Measurements from ENCODE around the gene MTMR2.

MTMR2 gene

DNA sequence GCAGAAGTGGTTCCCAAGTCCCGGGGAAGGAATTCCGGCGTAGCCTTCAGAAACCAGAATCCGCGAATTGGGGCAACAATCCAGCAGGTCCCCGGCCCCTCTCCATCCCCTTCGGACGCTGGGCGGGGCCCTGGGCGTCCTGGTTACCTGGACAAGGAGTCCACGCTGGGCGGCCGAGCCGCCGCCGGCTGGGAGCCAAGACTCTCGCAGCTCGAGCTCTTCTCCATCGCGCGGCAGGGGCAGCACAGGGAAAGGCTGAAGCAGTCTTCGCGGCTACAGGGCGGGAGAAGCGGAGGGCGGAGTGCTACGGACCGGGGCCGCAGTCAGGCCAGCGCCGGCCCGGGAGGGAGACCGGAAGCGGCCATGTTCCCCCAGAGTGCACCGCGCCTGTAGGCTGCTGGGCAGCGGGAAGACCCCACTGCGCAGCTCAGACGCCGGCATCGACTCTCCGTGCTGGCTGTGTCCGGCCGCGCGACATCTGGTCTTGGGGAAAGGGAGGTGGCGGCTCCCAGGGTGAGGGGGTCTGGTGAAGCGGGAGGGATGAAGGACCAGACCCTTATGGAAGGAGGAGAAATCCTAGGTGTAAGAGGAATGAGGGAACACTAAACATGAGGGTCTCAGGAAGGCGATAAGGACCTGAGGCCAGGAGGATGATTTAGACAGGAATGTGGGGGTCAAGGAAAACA is at the start of gene MTMR2:
MTMR2 (minus strand) TSS at position 380 of the 686 bp plus-strand sequence; CDS start at position 227, 153 bp downstream.
- no peak for DNase-seq (ENCODE audit: low read depth, low spot score)

- DNase-seq (ENCODE audit: low read depth, low spot score), result no peak
Measured at GRCh38 chr11:95972060-95972459, 48.2 kb upstream of the MTMR2 start.

DNA sequence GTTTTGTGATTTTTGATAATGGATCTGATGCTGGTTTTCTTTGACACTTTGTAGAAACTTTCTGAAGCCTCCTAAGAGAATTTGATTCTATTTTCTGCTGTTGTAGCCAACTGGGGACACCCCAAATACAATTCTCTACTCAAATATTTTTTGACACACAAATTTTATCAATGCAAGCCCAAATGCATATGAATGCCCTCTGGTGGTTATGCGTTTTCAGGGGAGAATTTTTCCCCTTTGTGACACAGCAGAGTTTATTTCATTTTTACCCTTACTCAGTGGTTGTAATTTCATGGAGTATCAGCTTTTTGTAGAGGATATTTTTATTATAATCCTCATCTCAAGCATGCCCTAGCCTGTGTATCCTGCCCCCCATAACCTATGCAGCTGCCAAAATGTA is 44.7 kb upstream of the MTMR2 start:
- DNase-seq (ENCODE audit: low read depth, low spot score), result no peak

DNA sequence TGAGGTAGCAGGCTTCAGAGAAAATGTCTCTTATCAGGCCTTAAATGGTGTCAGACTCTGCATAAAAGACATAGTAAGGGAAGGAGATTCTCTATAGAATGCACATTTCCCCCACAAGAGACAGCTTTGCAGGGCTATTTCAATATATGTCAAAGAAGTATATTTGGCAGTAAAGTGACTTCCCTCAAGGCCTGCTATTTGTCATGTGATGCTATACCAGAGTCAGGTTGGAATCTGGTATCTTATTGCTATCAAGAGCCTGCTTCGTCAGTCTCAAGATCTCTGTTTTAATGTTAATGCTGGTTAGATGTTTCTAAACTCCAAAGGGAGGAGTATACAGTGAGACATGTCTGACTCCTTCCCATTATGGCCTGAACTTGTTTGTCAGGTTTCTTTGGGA is 40.4 kb upstream of the MTMR2 start:
- DNase-seq (ENCODE audit: low read depth, low spot score), result no peak

DNA sequence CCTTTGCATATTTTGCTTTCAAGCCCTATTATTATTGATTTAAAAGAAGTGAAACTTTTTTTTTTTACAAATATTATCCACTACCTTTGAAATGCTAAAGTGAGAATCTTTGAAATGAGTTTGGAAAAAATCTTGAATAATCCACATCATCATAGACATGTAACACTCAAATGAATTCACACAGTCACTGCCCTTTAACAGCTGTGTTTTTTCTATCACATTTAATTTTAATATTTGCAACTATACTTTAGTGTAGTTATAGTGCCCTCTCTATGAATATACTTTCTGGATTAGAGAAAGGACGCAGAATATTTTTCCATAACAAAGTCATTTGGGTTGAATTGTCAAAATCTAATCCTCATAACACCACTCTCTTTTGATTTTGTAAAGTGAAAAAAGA is 37.9 kb upstream of the MTMR2 start:
- DNase-seq (ENCODE audit: low read depth, low spot score), result no peak

- DNase-seq (ENCODE audit: low read depth, low spot score), result no peak
Measured at GRCh38 chr11:95950905-95951304, 27.0 kb upstream of the MTMR2 start.

DNA sequence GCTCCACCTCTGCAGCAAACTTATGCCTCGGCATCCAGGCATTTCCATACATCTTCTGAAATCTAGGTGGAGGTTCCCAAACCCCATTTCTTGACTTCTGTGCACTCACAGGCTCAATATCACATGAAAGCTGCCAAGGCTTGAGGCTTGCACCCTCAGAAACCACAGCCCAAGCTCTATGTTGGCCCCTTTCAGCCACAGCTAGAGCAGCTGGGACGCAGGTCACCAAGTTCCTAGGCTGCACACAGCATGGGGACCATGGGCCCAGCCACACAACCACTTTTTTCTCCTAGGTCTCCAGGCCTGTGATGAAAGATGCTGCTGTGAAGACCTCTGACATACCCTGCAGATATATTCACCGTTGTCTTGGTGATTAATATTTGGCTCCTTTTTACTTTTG is 24.7 kb upstream of the MTMR2 start:
- DNase-seq (ENCODE audit: low read depth, low spot score), result no peak

DNA sequence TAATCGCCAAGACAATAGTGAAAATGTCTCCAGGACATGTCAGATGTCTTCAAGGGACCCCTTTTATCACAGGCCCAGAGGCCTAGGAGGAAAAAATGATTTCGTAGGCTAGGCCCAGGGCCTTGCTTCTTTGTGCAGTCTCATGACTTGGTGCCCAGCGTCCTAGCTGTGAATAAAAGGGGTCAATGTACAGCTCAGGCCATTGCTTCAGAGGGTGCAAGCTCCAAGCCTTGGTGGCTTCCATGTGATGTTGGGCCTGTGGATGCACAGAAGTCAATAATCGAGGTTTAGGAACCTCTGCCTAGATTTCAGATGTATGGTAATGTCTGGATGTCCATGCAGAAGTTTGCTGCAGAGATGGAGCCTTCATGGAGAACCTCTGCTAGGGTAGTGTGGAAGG is 20.7 kb upstream of the MTMR2 start:
- no peak for DNase-seq (ENCODE audit: low read depth, low spot score)

DNA sequence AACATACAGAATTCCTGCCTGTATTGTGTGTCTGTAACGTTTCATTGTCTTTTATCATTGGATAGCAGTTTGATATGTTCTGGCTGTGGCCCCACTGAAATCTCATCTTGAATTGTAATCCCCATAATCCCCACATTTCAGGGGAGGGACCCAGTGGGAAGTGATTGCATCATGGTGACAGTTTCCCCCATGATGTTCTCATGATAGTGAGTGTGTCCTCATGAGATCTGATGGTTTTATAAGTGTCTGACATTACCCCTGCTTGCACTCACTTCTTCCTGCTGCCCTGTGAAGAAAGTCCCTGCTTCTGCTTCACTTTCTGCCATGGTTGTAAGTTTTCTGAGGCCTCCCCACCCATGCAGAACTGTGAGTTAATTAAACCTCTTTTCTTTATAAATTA is 19.6 kb upstream of the MTMR2 start:
- DNase-seq (ENCODE audit: low read depth, low spot score), result no peak

DNA sequence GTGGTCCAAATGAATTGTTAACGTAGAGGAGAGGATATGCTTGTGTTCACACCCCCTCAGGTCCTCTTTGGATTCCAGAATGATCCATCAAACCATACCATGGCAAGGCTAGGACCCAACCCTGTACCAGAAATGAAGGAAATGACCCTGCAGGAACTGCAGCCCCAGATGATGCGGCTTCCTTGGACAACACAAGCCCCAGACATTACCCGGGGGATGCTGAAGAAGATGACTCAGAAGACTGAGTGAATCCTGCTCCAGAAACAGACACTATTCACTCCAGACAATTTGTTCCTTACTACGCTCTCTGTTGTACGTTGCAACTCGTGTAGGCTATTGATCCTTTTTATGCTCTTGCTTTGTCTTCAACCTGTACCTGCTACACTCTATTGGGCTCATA is 15.2 kb upstream of the MTMR2 start:
- no peak for DNase-seq (ENCODE audit: low read depth, low spot score)

DNA sequence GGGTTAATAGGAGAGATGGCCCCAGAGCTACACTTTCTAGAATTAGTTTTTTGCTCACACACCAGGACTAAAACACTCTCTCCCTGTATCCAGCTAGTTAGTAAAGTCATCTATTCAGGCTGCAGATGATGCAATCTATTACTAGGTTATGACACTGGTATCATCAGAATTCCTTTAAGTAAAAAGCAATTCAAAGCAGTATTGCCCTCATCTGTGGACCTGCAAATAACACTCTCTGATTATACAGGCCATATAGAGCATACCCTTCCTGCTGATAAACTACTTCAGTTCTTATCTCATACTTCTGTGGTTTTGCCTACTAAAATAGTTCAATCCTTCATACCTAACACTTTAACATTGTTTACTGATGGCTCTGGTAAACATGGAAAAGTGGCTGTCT is 13.5 kb upstream of the MTMR2 start:
- no peak for DNase-seq (ENCODE audit: low read depth, low spot score)

- no peak for DNase-seq (ENCODE audit: low read depth, low spot score)
Measured at GRCh38 chr11:95933594-95933993, 9.7 kb upstream of the MTMR2 start.

DNA sequence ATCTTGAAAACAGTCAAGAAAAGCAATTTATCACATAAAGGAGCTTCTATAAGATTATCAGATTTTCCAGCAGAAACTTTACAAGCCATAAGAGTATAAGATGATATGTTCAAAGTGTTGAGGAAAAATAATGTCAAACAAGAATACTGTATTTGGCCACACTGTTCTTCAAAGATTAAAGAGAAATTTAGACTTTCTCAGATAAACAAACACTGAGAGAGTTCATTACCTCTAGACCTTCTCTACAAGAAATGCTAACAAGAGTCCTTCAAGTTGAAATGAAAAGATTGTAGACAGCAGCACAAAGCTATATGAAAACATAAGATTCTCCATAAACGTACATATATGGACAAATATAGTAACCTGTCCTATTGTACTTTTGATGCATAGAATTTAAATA is 8.0 kb upstream of the MTMR2 start:
- no peak for DNase-seq (ENCODE audit: low read depth, low spot score)

DNA sequence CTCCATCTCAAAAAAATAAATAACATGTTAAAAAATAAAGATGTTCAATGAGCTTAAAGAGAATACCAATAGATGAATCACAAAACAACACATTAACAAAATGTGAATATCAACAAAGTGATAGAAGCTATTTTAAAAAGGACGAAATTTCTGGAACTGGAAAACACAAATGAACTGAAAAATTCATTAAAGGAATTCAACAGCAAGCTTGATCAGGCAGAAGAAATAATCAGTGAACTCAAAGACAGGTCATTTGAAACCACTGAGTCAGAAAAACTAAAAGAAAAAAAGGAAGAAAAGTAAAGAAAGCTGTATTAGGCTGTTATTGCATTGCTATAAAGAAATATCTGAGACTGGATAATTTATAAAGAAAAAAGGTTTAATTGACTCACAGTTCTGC is 7.0 kb upstream of the MTMR2 start:
- DNase-seq (ENCODE audit: low read depth, low spot score), result no peak

DNA sequence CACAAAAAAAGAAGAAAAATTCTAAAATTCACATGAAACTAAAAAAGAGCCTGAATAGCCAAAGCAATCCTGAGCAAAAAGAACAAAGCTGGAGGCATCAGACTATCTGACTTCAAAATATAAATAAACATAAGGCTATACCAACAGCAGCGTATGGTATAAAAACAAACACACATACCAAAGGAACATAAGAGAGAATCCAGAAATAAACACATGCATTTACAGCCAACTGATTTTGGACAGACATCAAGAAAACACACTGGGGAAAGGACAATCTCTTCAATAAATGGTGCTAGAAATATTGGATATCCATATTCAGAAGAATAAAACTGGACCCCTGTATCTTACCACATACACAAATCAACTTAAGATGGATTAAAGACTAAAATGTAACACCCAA is 2.8 kb upstream of the MTMR2 start:
- no peak for DNase-seq (ENCODE audit: low read depth, low spot score)

GRCh38 chr11:95925011-95925410 is 1.1 kb upstream of the MTMR2 start:
- no peak for DNase-seq (ENCODE audit: low read depth, low spot score)

DNA sequence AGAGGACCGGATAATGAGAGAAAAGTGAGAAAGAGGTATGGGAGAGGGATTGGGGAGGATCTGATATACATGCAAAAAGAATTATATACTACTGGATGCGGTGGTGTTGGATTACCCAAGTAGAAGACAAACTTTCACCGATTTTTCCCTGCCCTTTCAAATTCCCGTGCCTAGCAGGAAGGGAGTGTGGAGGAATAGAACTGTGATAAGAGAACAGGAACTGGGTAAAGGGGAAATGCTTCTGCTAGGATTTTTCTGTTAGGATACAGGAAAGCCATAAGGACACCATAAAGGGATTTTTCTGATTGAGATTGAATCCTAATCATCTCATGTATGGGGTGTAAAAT is 480 bp upstream of the MTMR2 start:
- no peak for DNase-seq (ENCODE audit: low read depth, low spot score)

DNA sequence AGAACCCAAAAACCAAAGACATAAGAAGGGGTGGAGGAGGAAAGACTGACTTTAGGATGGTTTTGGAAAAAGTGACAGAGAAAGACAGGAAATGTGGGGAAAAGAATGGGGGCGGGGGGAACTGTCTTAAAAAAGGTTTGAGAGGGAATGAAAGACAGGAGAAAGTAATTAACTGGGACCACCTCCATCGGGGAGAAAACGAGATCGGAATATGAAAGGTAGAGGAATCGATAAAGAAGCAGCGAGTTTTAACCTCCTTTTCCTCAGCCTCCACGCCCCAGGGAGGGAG is 524 bp downstream of the MTMR2 start:
- no peak for DNase-seq (ENCODE audit: low read depth, low spot score)

DNA sequence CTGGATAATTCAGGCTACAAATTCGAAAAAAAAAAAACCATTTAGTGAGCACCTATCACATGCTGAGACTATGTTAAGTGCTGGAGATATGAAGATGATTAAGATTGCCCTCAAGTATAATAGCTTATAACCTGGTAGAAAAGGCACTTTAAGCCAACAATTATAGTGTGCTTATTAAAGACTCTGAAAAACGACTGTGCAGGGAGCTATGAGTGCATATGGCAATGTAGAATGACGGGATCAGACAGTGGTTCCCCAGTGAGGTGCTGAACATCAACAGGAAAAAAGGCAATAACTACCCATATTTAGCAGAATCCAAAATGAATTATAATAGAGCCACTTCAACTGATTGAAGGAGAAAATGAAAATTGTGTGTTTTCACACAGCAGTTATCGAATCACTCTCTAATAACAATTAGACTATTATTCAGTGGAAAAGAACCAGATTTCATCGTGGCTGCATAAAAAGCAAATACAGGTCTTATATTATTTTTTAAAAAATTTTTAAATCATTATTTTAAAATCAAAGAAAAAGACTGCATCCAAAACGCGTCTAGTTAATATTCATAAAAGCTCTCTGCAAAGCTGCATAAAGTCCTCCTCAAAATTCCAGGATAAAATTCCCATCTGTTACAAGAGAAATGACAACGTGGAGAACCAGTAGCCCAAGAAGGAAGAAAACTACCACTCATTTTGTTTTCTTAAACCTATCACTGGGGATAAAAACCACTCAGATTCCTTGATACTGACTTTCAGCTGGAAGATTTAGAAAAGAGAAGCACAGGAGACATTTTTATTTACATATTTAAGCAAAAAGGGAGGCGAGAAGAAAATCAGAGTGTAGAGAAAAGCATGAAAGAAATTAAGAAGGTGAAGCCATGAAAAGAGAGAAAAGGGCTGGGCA is 1.1 kb downstream of the MTMR2 start:
- no peak for DNase-seq (ENCODE audit: low read depth, low spot score)

DNA sequence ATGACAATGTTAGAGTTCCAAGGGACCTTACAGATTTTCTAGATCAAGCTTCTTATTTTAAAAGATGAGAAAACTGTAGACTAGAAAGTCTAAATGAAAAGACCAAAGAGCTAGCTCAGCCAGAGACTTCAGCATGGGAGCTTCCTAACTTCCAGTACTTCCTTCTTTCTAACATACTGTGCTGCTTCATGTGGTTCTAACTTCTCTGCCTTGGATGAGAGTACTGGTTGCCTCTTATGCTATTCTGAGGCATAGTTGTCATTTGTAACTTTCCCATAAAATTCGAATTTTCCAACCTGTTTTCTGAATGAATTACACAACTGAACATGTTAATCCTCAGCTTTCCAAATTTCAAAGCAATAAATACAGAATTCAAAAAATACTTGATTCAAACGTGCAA is 1.8 kb downstream of the MTMR2 start:
- DNase-seq (ENCODE audit: low read depth, low spot score), result no peak

GRCh38 chr11:95920460-95921105 is 3.3 kb downstream of the MTMR2 start:
- DNase-seq (ENCODE audit: low read depth, low spot score), result no peak

DNA sequence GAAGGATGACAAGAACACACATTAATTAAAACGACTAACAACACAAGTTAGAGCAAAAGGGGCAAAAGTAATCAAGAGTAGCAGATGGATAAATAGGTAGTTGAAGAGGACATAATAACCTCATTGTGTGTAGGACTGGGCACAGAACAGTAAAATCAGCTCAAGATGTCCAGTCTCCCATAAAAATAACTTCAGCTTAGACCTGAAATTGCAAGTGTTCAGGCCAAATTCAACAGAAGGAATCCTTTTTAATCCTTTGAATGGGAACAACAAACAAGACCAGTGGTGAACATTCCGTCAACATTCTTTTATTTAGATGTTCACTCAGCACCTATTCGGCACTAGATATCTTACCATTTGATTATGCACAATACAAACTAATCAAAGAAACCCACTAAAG is 4.4 kb downstream of the MTMR2 start:
- DNase-seq (ENCODE audit: low read depth, low spot score), result no peak

GRCh38 chr11:95918720-95919119 is 5.2 kb downstream of the MTMR2 start:
- no peak for DNase-seq (ENCODE audit: low read depth, low spot score)

Data from smooth muscle cell of the brain vasculature (primary cell).